ENCODE measurements around the gene LIN52.

DNA sequence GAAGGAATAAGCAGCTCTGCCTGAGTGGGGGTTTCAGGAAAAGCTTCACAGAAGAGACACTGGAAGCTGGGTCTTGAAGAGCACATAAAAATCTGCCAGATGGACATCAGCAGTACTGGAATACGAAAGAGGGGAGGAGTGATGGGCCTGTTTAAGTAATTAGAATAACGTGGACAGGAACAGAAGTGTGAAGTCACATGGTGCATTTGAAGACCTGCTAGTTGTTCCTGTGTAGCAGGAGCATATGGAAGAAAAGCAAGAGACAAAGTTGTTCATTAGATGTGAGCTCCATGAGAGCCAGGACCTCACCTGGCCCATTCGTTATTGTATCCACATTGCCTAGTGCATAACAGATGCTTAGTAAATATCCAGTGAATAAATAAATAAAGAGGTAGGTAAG, 85.2 kb downstream of the LIN52 start:
- TF ChIP-seq, protein P1, sequence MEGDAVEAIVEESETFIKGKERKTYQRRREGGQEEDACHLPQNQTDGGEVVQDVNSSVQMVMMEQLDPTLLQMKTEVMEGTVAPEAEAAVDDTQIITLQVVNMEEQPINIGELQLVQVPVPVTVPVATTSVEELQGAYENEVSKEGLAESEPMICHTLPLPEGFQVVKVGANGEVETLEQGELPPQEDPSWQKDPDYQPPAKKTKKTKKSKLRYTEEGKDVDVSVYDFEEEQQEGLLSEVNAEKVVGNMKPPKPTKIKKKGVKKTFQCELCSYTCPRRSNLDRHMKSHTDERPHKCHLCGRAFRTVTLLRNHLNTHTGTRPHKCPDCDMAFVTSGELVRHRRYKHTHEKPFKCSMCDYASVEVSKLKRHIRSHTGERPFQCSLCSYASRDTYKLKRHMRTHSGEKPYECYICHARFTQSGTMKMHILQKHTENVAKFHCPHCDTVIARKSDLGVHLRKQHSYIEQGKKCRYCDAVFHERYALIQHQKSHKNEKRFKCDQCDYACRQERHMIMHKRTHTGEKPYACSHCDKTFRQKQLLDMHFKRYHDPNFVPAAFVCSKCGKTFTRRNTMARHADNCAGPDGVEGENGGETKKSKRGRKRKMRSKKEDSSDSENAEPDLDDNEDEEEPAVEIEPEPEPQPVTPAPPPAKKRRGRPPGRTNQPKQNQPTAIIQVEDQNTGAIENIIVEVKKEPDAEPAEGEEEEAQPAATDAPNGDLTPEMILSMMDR (IDR thresholded peaks at IDR 0.05) = no peak
- TF ChIP-seq POLR2AphosphoS5 (IDR thresholded peaks at IDR 0.05) = no peak
- no peak for TF ChIP-seq POLR2A (IDR thresholded peaks at IDR 0.05)

All from breast epithelium (tissue), 3 donors.